ENCODE data around the gene ARHGAP22.

DNA sequence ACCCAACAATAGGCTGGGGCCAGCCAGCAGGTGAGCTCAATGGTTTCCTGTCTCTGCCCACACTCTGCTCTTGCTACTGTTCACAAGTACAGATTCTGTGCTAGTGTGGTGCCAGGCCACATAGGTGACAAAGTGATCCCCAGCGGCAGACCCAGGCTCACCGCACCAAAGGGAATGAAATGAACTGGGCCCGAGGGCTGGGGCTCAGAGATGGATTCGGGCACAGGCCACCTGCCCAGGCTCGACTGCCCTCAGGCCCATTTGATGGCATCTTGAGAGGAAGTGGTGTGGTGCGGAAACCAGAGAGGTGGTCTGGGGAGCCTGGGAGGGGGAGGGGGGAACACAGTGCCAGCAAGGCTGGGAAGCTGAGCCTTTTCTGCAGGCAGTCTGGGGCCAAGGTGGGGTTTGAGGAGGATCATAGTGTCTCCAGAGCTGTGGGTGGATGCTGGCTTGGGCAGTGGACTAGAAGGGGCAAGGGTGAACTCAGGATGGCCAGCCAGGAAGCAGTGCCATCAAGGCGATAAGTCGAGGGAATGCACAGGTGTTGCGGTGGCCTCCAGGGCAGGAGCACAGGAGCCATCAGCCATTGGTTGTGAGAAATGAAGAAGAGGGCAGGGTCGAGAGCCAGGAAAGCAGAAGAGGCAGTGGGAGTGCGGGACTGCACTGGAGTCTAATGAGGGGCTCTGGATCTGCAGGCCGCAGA is 85.2 kb downstream of the ARHGAP22 start:
- TF ChIP-seq POLR2A (IDR thresholded peaks at IDR 0.05) = no peak
- TF ChIP-seq, protein P1, sequence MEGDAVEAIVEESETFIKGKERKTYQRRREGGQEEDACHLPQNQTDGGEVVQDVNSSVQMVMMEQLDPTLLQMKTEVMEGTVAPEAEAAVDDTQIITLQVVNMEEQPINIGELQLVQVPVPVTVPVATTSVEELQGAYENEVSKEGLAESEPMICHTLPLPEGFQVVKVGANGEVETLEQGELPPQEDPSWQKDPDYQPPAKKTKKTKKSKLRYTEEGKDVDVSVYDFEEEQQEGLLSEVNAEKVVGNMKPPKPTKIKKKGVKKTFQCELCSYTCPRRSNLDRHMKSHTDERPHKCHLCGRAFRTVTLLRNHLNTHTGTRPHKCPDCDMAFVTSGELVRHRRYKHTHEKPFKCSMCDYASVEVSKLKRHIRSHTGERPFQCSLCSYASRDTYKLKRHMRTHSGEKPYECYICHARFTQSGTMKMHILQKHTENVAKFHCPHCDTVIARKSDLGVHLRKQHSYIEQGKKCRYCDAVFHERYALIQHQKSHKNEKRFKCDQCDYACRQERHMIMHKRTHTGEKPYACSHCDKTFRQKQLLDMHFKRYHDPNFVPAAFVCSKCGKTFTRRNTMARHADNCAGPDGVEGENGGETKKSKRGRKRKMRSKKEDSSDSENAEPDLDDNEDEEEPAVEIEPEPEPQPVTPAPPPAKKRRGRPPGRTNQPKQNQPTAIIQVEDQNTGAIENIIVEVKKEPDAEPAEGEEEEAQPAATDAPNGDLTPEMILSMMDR (IDR thresholded peaks at IDR 0.05) = no peak
